Epithelial cell of proximal tubule (primary cell): ENCODE data around the gene DEXI. TPM values are rescaled to one million over a fixed set of nuclear protein-coding genes. Genes with fewer than 3 reads are reported as not detected.

Source experiments
- DNase-seq: peaks from one replicate; pipeline ENCODE4 v3.0.0-alpha.2; 2011; ENCODE audit warnings: low read depth
- H3K4me3 ChIP-seq: 2 replicates; pipeline ENCODE4 v1.5.1; 2011; ENCODE audit warnings: low read depth, mild to moderate bottlenecking, low read length
- CTCF ChIP-seq: conservative IDR thresholded peaks from 2 replicates; pipeline ENCODE4 v1.5.1; 2012; ENCODE audit warnings: low read depth, mild to moderate bottlenecking, low read length
- total RNA-seq: library from RNA; depleted of rRNA; stranded (reverse); fragments of >200 nt; gene quantifications from 2 replicates; pipeline ENCODE4 v1.2.3, GENCODE V29; 2015

DEXI gene
- 43.9 and 63.4 TPM in 2 replicates for total RNA-seq

DNA sequence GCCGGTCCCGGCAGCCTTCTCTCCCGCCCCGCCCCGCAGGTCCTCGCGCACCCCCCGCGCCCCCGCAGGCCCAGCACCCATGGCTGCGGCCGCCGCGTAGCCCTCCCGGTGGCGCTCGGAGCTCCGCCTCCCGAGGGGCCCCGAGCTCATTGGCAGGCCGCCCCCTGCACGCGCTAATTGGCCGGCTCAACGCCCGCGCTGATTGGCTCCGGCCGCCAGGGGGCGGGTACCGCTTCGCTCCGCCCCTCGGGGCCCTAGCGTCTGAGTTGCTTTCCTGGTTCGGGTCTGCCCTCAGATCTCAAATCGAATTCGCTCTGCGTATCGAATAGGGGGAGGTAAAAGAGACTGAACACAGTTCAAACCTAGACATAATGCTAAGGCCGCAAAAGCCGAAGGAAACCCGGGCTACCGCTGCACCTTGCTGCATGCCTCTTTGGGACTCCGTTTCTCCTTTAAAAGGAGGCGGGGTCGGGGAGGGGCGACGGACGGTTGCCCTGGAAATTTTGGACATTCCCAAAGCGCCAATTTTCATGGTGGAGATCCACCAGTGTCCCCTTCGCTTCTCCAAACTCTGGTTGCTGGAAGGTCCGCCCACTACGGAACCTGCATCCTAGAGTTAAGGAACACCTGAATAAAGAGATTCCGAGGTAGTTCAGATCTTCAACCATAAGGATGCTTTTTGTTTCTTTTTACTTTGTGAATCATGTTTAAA, at the start of gene DEXI:
DEXI (minus strand) TSS at position 117 of the 712 bp plus-strand sequence. CDS start 463 bp downstream, outside the sequence.
- peak; percentile 2 for TF ChIP-seq CTCF
- peak within 1 kb of the TSS; percentile 65 for H3K4me3 ChIP-seq
- no peak for DNase-seq

GRCh38 chr16:10990378-10990777, 48.1 kb upstream of the DEXI start:
- no peak for DNase-seq
- no peak overlapping the region for H3K4me3 ChIP-seq
- no peak for TF ChIP-seq CTCF

DNA sequence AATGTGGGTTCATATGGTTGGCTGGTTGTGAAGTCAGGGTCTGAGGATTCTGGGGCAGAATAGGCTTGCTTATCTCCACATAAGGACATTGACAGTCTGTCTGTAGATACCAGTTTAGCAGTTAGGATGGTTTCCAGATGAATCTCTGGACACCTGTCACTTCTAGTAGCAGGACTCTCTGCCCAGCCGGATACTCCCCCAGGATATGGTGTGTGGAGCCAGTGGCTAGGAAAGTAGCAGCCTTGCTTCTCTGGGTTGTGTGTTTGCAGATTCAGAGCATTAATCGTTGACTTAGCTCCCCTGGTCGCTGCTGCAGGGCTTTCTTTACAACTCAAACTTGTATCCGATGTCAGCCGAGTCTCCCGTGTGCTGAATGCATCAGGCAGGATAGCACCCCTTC, 47.3 kb upstream of the DEXI start:
- no peak for TF ChIP-seq CTCF
- no peak overlapping the region for H3K4me3 ChIP-seq
- DNase-seq: no peak

- no peak for DNase-seq
- no peak overlapping the region for H3K4me3 ChIP-seq
- no peak for TF ChIP-seq CTCF
Observed at GRCh38 chr16:10988879-10989278, 46.6 kb upstream of the DEXI start.

GRCh38 chr16:10988164-10988803, 46.0 kb upstream of the DEXI start:
- DNase-seq: no peak

DNA sequence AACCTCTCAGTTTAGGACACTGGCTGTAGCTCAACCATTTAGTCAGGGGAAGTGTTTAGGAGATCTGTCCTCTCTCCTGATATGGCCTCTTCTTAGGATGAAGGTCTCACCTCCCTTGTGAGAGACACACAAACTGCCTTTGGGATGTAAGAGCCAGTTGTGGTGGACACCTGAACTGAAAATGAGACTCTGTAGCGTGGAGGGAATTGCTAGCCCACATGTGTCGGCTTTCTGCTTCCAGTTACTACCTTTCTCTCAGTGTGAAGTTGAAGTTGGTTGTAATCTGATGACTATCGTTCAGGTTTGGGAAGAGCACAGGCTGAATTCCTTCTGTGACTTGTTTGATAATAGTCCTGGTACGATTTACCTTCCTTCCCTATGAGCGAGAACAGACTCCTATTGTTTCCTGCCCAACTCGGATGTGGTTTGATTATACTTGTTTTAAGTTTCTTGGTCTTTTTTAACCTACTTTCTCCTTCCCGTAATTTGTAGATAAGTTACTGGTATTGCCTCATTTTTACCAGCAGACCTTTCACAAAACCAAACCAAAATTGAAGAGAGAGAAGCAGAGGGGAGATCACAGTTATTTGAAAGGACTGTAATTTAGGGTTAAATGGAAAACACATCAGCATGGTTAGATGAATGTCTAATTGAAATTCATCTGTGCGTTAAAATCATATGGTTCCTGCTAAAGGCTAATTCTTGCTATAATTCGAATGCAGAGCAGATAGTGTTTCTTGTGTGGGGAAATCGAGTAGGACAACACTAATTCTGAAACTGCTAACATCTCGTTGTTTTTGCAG, 45.3 kb upstream of the DEXI start:
- TF ChIP-seq CTCF: no peak
- DNase-seq: no peak
- H3K4me3 ChIP-seq: no peak overlapping the region

More at GRCh38 chr16:10988164-10988803, 46.0 kb upstream of the DEXI start:
- H3K4me3 ChIP-seq: no peak overlapping the region
- TF ChIP-seq CTCF: peak; percentile 46
